GM18909 (cell line): ENCODE measurements around the gene MSANTD2.
A peak's percentile ranks its signal among the peaks of the same experiment; 100 is the strongest.

Experiments
- ATAC-seq: cut with Tn5 transposase; IDR thresholded peaks from one replicate; pipeline ENCODE4 v1.9.1; 2021; ENCODE audit warnings: mild to moderate bottlenecking; ENCODE audit not compliant: unreplicated experiment, poor library complexity

Gene MSANTD2

GRCh38 chr11:124800226-124800929, at the start of gene MSANTD2:
Gene MSANTD2 (minus strand): TSS chr11:124800406. CDS start chr11:124800380, 26 bp downstream.
- peak; percentile 92 for ATAC-seq

DNA sequence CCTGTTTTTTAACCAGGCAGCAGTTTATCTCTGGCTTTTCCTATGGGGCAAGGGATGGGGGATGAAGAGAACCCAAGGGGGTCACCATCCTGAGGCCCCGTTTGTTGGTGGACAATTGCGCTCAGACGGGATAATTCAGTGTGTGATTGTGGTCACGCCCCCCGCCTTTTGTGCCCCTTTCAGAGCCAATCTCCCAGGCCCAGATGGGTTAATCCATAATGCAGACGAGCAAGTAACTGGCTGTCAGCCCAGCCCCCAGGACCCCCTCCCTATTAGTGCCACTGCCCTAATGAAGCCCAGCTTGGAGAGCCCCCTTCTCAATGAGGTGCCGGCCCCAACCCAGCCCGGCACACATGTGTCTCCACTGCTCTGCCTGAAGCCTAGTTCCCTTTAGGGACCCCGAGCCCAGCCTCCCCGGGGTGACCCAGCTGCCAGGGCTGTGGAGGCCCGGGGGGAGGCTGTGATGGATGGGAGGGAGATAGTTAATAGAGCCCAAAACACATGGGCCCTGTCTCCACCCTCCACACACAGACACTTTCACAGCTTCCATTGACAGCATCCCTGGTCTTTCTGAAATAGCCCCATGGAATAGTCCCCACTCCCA, 46.0 kb upstream of the MSANTD2 start:
- ATAC-seq: no peak

GRCh38 chr11:124844664-124845079, 44.5 kb upstream of the MSANTD2 start:
- ATAC-seq: no peak

GRCh38 chr11:124843616-124843910, 43.4 kb upstream of the MSANTD2 start:
- ATAC-seq: no peak

DNA sequence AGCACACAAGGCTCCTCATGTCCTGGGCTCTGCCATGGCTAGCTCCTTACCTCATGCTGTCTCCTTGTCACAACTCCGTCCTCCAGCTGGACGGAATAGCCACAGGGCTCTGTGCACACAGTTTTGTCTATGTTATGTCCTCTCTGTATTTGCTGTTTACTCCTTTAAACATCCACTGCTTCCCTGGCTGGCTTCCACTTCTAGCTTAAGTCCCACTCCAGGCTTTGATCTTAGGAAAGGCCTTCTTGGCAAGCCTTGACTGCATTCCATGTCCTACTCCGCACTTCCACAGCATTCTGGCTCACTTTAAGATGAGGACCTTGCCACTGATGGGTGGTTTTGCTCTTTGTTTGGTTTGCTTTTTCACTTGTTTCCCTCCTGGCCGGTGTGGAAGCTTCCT, 42.1 kb upstream of the MSANTD2 start:
- no peak for ATAC-seq

DNA sequence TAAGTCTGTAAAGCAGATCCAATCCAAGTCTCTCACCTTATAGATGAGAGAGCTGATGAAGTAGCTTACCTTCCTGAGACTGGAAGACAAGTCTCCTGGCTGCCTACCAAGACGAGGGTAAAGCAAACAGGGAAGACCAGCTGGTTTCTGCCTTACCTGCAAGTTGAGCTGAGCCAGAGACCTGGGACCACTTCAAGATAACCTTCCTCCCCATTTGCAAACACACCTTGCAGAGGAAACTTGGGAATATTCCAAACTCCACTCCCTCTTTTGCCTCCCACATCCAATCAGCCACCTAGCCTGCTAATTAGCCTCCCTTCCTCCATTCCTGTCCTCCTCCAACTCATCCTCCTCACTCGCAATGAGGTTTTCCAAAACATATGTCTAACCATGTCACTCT, 41.6 kb upstream of the MSANTD2 start:
- no peak for ATAC-seq

- ATAC-seq: no peak
These were observed 41.0 kb upstream of the MSANTD2 start for GRCh38 chr11:124841201-124841600.

- no peak for ATAC-seq
These were observed 40.5 kb upstream of the MSANTD2 start for GRCh38 chr11:124840666-124841065.

DNA sequence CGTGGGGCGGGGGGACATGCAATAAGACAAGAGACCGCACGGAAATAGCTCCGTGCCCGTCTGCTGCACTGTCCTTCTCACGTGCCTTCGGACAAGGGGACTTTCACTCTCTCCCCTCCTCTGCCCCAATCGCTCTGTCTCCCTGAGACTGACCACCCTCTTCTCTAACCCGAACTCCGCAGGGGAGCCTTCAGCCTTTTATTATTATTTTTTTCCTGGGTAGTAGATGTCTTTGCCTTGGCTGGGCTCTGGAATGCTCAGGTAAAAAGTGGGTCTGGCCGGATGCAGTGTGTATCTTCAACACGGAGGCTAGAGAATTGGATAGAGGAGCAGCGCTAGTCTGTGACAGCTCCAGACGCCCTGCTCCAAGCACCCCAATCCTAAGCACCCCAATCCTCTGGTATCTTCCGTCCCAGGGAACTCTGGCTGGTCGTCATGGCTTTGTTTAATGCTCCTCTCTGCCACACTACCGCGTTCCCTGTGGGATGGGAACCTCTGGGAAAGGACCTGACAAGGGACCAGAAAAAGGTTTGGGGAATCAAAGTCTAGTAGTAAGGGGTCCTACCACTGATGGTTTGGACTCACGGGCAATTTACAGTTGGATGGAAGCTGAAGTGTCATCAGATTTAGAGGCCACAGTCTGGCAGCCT, 39.9 kb upstream of the MSANTD2 start:
- ATAC-seq: no peak

DNA sequence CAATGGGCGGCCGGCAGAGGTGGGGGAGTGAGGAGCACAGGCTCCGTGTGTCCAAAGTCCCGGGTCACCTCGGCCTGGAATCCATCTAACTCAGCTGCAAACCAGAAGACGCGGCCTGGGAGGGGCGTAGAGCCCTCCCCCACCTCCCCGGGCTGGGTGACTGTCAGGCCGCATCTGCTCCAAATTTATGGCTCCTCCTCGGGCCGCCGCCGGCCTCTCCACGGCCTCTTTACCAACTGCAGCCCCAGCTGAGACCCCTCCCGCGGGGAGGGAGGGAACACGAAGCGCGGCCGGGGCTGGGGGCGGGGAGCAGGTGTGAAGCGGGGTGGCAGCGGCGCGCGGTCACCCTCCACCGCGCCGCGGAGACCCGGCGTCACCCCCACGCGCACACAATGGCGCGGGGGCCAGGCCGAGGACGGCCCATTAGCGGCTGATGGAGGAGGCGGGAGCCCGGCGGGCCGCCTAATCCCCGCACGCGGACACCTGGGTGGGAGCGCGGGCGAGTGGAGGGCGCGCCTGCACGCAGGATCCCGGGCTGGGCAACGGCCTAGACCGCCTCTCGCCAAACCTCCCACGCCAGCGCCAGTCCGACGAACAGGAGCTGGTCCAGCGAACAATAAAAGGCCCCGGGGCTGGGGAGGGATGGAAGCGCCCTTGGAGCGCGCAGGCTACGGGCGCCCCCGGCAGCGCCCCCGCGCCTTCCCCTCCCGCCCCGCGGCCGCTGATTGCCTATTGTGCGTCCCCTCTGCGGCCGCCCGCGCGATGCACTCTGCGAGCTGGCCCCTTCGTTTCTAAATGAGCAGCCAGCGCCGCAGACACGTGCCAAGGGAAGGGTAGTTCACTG, 39.1 kb upstream of the MSANTD2 start:
- no peak for ATAC-seq

DNA sequence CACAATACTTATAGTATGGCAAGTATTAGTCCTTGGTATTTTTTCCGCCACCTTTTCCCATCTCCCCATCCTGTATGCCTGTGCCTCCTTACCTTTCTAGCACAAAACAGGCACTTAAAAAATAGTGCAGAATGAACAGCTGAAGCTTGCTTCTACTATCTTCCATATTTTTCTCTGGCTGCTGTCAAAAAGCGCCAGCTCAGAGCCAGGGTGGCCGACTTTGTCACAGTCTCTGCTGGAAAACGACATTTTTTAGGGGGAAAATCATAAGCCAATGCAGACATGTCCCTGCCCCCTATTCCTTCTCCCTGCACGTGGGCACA, 38.6 kb upstream of the MSANTD2 start:
- no peak for ATAC-seq

GRCh38 chr11:124837491-124837856, 37.3 kb upstream of the MSANTD2 start:
- ATAC-seq: peak; percentile 29

DNA sequence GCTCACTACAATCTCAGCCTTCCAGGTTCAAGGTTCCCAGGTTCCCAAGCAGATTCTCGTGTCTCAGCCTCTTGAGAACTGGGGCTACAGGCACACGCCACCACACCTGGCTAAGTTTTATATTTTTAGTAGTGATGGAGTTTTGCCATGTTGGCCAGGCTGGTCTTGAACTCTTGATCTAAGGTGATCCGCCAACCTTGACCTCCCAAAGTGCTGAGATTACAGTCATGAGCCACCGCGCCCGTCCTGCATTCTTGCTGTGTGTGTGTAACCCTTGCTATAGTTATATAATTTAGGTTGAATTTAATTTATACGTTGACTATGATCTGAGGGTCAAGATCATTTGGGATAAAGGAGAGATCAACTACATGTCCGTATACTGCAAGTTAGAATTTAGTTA, 35.7 kb upstream of the MSANTD2 start:
- no peak for ATAC-seq

DNA sequence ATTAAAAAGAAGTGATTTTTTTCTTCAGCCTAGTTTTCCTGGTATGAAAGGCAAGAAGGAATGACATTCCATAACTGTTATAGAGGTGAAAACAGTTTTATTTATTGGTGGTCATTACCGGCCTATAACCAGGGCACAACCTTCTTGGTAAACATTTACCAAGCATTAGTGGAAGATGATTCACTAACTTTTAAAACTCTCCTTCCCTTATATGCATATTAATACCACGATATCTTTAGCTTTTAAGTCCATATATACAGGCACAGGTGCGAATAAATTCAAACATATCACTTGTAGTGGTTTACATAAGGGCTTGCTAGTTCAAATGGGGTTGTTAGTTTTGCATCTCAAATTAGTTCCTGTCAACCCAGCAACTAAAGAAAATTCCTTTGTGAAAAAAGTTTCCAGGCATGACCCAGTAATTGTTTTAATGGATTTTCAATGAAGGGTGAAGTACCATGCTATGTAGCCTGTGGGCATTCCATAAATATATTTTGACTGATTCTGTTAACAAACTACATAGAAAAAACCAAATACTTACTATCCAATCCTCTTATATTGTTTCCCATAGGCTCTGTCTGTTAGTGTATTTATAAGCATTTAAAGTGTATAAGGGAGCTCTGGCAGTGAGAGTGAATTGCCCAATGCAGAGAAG, 34.4 kb upstream of the MSANTD2 start:
- ATAC-seq: no peak

DNA sequence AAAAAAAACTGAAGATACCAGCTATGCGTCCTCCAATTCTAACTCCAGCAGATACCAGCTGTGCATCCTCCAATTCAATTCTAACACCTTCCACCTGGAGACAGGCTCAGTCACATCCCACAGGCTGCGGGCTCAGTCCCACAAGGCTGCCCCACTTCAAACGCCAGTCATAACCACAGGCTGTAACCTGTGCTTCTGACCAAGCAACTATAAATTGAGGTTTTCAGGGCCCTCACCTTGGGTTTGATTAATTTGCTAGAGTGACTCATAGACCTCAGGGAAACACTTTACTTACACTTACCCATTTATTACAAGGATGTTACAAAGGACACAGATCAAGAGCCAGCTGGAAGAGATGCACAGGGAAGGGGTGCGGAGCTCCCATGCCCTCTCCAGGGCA, 32.4 kb upstream of the MSANTD2 start:
- ATAC-seq: no peak

GRCh38 chr11:124831897-124832296, 31.7 kb upstream of the MSANTD2 start:
- ATAC-seq: no peak

DNA sequence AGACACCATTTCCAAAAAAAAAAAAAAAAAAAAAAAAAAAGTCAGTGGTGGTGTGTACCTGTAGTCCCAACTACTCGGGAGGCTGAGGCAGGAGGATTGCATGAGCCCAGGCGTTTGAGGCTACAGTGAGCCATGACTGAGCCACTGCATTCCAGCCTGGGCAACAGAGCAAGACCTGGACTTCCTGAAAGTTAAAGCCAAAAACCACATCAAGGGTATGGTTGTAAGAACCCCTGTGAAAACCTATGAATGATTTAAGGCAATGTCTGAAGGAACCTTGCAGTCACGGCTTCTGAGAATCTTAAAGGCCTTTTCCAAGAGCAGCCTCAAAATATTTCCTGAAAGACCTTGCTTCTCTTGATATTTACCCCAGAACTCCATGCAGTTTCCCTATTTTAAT, 30.5 kb upstream of the MSANTD2 start:
- ATAC-seq: no peak

- no peak for ATAC-seq
These were observed 29.8 kb upstream of the MSANTD2 start for GRCh38 chr11:124829986-124830385.

- ATAC-seq: no peak
These were observed 25.7 kb upstream of the MSANTD2 start for GRCh38 chr11:124825876-124826275.

DNA sequence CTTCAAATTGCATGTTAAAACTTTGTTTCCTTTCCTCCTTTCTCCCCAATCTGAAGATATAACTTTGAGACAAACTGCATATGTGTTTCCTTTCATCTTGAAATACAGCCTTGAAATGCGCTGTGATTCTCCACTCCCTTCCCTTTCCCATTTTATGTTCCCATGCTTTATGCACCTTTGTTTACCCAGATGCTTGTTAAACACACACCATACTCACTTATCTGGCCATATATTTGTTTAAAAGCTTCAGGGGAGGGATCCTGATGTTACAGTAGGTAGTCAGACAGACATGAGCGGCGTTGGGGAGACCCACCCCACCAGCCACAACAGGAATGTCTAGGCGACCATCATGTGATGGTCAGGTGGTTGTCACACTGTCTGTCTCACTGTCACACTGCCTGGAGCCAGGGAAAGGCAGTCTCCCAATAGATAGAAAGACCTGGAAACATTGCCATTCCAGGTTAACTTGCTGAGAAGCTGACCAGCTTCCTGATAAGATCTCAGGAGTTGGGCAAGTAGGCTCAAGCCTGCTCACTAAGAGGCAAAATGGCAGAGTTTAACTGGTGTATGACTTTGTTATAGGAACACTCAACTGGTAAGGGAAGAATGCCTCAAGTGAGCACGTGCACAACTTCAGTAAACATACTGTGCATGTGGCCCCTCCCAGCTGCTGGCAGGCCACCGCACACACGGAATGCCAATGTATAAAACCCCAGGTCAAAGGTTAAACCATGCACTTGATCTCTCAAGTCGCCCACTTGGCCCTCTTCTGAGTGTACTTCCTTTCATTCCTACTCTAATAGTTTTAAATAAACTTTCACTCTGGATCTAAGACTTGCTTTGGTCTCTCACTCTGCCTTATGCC, 23.5 kb upstream of the MSANTD2 start:
- no peak for ATAC-seq
